Smooth muscle cell (in vitro differentiated cells): Measurements from ENCODE around the gene TRDMT1. TPM values are rescaled to one million over a fixed set of nuclear protein-coding genes. Genes with fewer than 3 reads are reported as not detected.

Experiments
- DNase-seq: peaks from one replicate; lab custom pipeline; 2025; ENCODE audit not compliant: unreplicated experiment; lab: John Stamatoyannopoulos, UW
- H2AFZ ChIP-seq: fragments of 200-600 bp; sonication (generic); 2 replicates; pipeline ENCODE4 v1.6.0; 2016; ENCODE audit warnings: antibody characterized with exemption, low read depth, mild to moderate bottlenecking
- H3F3A ChIP-seq: fragments of 200-600 bp; sonication (generic); 2 replicates; pipeline ENCODE4 v1.6.0; 2017; ENCODE audit warnings: antibody characterized with exemption, low read depth
- H3K27ac ChIP-seq: fragments of 200-600 bp; sonication (generic); 2 replicates; pipeline ENCODE4 v1.5.1; 2016; ENCODE audit warnings: low read depth, mild to moderate bottlenecking
- H3K27me3 ChIP-seq: fragments of 200-600 bp; sonication (generic); 2 replicates; pipeline ENCODE4 v1.6.1; 2016; ENCODE audit warnings: low read depth, mild to moderate bottlenecking
- H3K36me3 ChIP-seq: fragments of 200-600 bp; sonication (generic); 2 replicates; pipeline ENCODE4 v1.5.1; 2016; ENCODE audit warnings: low read depth
- H3K4me1 ChIP-seq: fragments of 200-600 bp; sonication (generic); 2 replicates; pipeline ENCODE4 v1.5.1; 2016; ENCODE audit warnings: low read depth
- H3K4me2 ChIP-seq: fragments of 200-600 bp; sonication (generic); 2 replicates; pipeline ENCODE4 v1.6.0; 2016; ENCODE audit warnings: mild to moderate bottlenecking
- H3K4me3 ChIP-seq: fragments of 200-600 bp; sonication (generic); 2 replicates; pipeline ENCODE4 v1.5.1; 2016; ENCODE audit warnings: mild to moderate bottlenecking
- H3K79me2 ChIP-seq: fragments of 200-600 bp; sonication (generic); 2 replicates; pipeline ENCODE4 v1.6.0; 2016; ENCODE audit warnings: low read depth, mild to moderate bottlenecking
- H3K9ac ChIP-seq: fragments of 200-600 bp; sonication (generic); 2 replicates; pipeline ENCODE4 v1.6.0; 2016; ENCODE audit warnings: low read depth
- H3K9me3 ChIP-seq: fragments of 200-600 bp; sonication (generic); replicated peaks from 2 replicates; pipeline ENCODE4 v1.5.1; 2016; ENCODE audit warnings: low read depth
- H4K20me1 ChIP-seq: fragments of 200-600 bp; sonication (generic); 2 replicates; pipeline ENCODE4 v1.6.0; 2016; ENCODE audit warnings: low read depth
- CTCF ChIP-seq: fragments of 200-600 bp; sonication (generic); IDR thresholded peaks from 2 replicates; pipeline ENCODE4 v1.5.1; 2017; ENCODE audit warnings: borderline replicate concordance, mild to moderate bottlenecking, antibody characterized with exemption; ENCODE audit not compliant: insufficient read depth, poor library complexity, severe bottlenecking
- WGBS: methylation state at CpG from one replicate; pipeline ENCODE4 v1.1.7; 2016; ENCODE audit warnings: low lambda C conversion rate; 5-methylcytosine and 5-hydroxymethylcytosine counted together
- polyA plus RNA-seq: library from polyadenylated mRNA; unstranded; fragments of >200 nt; fragmentation: Nextera tagmentation; extraction: Ambion mirVana; gene quantifications from 2 replicates; pipeline ENCODE4 v1.2.1, GENCODE V29; 2016
- total RNA-seq: library from RNA; depleted of rRNA; stranded (reverse); fragments of >200 nt; gene quantifications from 2 replicates; pipeline ENCODE4 v1.2.3, GENCODE V29; 2014

The TRDMT1 gene
- total and polyA plus RNA-seq, 2 experiments from 2014 or later, result 2.5 to 7.3 TPM

- H3F3A ChIP-seq, result no peaks in the 10 kb centered on the region
- H3K27me3 ChIP-seq, result no peaks in the 10 kb centered on the region
- H3K4me1 ChIP-seq, result no peaks in the 10 kb centered on the region
- no peaks in the 10 kb centered on the region for H3K36me3 ChIP-seq
- no peaks in the 10 kb centered on the region for H4K20me1 ChIP-seq
- H3K4me3 ChIP-seq, result no peak overlapping the region
- H3K27ac ChIP-seq, result no peak overlapping the region
- no peak for TF ChIP-seq CTCF
- no peaks in the 10 kb centered on the region for H3K79me2 ChIP-seq
- no peak overlapping the region for H3K9ac ChIP-seq
- 76% methylated on average over 1 of the region's 1 CpG for WGBS
- H3K9me3 ChIP-seq, result no peaks in the 10 kb centered on the region
- no peak overlapping the region for H3K4me2 ChIP-seq
- no peak for DNase-seq
- H2AFZ ChIP-seq, result no peak overlapping the region
These were observed 47.5 kb upstream of the TRDMT1 start for GRCh38 chr10:17248964-17249363.

- Histone ChIP-seq H3K4me3 (no peak overlapping the region), H3F3A (no peaks in the 10 kb centered on the region), H3K4me1 (no peaks in the 10 kb centered on the region), H4K20me1 (no peaks in the 10 kb centered on the region), H3K4me2 (no peak overlapping the region), H3K27me3 (no peaks in the 10 kb centered on the region), H3K9ac (no peak overlapping the region), H2AFZ (peak overlapping the region; percentile 16), H3K79me2 (no peaks in the 10 kb centered on the region), H3K36me3 (no peaks in the 10 kb centered on the region), H3K9me3 (no peaks in the 10 kb centered on the region), H3K27ac (no peak overlapping the region)
- no peak for DNase-seq
- 60% methylated on average over 1 of the region's 1 CpG for WGBS
- no peak for TF ChIP-seq CTCF
These were observed 45.7 kb upstream of the TRDMT1 start for GRCh38 chr10:17247210-17247609.

- H3K27me3 ChIP-seq, result no peaks in the 10 kb centered on the region
- H3F3A ChIP-seq, result no peaks in the 10 kb centered on the region
- H4K20me1 ChIP-seq, result no peaks in the 10 kb centered on the region
- no peak overlapping the region for H2AFZ ChIP-seq
- H3K79me2 ChIP-seq, result no peaks in the 10 kb centered on the region
- H3K4me2 ChIP-seq, result no peak overlapping the region
- H3K4me1 ChIP-seq, result no peaks in the 10 kb centered on the region
- H3K9ac ChIP-seq, result no peak overlapping the region
- no peak for DNase-seq
- H3K4me3 ChIP-seq, result no peak overlapping the region
- H3K27ac ChIP-seq, result no peak overlapping the region
- H3K36me3 ChIP-seq, result no peaks in the 10 kb centered on the region
- TF ChIP-seq CTCF, result no peak
- H3K9me3 ChIP-seq, result no peaks in the 10 kb centered on the region
These were observed 43.4 kb upstream of the TRDMT1 start for GRCh38 chr10:17244700-17245365.
